ENCODE results near the gene LRP1.

The LRP1 gene
- total RNA-seq, result 8.8 reads per million, percentile 29 among the genes with 10 or more reads in this experiment

DNA sequence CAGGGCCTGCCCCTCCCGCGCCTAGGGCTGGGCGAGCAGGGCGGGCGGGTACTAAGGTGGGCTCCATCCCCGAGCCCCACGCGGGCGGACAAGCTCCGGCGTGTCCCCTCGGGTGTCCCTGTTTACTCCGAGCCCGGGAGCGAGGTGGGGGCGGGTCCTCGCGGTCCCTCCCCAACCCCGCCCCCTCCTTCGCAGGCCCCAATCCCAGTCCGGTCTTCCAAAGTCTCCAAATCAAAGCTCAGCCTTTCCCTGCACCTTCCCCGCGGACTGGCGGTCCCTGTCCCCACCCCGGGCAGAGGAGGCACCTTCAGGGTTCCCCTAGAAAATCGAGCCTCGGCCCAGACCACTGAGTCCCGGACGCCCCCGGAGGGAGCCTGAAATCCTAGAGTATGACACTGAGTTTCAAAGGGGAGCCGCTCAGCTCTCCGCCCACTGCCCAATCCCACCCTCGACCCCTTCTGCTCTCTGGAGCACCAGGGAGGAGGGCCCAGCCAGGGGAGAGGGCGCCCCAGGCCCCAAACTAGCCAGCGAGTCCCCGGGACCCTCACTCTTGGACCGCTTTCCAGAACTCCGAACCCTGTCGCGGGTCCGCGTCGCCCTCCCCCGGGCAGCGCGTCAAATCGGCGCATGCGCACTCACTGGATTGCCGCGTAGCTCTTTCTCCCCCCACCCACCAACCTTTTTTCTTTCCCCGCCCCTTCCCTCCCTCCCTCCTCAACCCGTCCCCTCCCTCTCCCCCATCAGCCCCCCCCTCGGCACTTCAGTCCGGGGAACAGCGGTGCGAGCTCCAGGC, at the start of gene LRP1:
LRP1 (plus strand) TSS at position 758 of the 793 bp plus-strand sequence. CDS start 482 bp downstream, outside the sequence.
- DNase-seq, result peak; percentile 78

DNA sequence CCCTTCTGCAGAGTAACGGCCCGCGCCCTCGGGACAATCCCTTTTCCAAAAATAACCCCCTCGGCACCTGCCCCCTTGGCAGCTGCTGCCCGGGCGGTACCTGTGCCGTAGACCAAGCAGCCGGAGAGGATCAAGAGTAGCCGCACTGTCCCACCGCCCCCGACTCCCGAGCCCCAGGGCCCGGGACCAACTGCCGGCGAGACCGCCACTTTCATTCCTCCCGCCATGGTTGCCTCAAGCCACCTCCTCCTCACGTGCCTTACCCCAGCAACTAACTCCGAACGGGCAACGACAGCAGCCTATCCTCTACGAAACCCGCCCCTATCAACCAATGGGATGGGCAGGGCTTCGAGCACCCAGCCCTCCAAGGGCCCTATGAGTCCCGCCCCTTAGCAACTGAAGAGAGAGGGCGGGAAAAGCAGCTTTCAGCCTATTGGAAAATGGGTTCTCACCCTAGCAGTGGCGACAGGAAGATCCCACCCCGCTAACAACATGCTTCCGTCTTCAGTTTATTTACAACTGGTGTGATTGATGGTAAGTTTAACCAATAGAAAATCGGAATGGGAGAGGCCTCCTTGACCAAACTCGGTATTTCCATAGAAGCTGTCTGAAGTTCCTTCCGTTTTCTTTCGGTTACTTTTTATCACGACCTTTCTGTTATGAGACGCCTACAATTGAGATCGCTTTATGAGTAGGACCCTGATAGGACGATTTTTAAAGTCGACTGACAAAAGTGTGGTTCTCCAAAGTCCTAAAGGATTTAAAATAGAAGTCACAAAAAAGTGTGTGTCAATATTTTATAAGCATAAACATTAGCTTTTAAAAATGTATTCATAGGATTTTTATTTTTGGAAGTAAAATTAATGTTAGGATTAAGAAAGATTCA, 49.5 kb upstream of the LRP1 start, which contains the start of gene NEMP1:
NEMP1 (minus strand) TSS at position 273 of the 886 bp plus-strand sequence; CDS start at position 227, 46 bp downstream.
- DNase-seq, result peak; percentile 94

DNA sequence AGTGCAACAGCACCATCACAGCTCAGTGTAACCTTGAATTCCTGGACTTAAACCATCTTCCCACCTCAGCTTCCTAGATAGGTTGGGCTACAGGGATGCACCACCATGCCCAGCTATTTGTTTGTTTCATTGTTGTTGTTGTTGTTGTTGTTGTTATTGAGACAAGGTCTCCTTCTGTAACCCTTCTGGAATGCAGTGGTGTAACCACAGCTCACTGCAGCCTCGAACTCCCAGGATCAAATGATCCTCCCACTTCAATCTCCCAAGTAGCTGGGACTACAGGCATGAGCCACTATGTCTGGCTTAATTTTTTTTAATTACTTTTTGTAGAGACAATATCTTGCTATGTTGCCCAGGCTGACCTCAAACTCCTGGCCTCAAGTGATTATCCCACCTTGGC, 48.5 kb upstream of the LRP1 start:
- DNase-seq, result no peak

DNA sequence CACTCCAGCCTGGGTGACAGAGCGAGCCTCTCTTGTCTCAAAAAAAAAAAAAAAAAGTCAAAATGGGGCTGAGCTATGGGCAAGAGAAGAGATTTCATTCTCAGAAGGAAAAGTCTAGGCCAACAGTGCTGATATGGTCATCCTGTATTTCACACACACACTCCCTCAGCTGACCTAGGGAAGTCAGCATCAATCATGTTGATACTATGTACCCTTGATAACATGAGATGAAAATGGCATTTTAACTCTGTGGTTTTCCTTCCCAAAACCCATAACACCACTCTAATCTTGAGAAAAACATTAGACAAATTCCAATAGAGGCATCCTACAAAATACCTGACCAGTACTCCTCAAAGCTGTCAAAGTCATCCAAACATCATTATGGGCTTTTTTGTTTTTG, 47.4 kb upstream of the LRP1 start:
- DNase-seq, result no peak

DNA sequence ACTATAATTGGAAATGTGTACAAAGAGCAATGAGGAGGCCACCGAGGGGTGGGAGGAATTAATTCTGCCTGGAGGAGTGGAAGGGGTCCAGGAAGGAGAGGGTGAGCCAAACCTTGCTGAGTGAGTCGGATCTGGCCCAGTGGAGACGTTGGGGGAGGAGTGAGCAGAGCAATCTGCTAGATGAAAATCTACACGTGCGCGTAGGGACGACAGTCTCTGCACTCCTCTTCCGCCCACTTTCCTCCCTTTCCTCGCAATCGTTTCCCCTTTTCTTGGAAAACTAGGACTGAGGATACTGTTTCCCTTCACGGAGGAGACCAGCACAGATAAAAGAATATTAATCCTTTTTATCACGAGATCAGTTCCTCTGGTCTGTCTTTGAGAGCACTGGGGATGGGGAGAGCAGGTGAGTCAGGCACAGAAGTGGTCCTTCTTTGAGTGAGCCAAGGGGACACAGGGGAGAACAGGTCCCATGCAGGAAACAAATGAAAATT, 42.2 kb upstream of the LRP1 start:
- no peak for DNase-seq

DNA sequence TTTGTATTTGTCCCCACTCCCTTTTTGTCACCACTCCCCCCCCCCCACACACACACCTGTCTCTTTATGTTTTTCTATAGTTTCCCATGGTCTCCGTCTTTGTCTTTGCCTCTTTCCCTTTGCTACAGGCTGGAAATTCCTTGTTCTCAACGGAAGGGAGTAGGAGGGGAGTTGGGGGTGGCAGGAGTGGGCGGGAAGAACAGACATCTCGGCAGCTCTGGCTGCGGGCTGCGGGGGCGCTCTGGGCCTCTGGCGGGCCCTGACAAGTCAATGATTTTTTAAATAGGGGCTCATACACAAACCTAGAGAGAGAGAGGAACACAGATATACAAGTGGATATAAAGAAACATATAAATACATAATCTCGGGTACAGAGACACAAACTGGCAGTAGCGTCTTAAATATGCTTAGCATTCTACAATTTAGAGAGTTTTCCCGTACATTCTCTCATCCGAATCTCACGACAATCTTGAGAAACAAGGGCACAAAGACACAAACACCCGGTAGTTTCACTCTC, 41.7 kb upstream of the LRP1 start:
- DNase-seq, result peak; percentile 33

DNA sequence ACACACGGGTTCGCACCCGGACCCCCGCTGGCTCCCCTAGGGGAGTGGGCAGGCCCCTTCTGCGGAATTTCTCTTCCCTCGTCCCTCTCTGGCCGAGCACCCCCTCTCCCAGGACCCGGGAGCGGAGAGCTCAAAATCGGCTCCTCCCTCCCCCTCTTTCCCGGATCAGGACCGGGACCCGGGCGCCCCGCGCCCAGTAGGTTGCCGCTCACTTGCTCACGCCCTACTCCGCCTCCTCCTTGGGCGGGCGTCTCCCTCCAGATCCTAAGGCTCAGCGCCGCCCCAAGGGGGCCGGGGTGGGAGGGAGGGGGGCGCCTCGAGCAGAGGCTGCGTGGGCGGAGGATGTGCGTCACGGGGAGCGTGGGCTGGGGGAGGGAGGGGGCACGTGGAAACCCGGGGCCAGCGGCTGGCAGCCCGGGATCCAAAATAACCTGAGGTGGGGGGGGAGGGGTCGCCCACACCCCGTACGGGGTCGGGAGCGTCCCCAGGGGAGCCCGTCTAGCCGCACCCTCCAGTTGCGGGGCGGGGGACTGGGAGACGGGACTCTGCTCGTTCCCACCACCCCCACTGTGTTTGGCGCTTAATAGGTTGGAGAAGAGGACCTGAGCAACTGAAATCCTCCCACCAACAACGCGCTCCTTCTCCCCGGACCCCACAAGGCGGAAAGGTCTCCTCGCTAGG, 41.1 kb upstream of the LRP1 start:
- peak; percentile 89 for DNase-seq

DNA sequence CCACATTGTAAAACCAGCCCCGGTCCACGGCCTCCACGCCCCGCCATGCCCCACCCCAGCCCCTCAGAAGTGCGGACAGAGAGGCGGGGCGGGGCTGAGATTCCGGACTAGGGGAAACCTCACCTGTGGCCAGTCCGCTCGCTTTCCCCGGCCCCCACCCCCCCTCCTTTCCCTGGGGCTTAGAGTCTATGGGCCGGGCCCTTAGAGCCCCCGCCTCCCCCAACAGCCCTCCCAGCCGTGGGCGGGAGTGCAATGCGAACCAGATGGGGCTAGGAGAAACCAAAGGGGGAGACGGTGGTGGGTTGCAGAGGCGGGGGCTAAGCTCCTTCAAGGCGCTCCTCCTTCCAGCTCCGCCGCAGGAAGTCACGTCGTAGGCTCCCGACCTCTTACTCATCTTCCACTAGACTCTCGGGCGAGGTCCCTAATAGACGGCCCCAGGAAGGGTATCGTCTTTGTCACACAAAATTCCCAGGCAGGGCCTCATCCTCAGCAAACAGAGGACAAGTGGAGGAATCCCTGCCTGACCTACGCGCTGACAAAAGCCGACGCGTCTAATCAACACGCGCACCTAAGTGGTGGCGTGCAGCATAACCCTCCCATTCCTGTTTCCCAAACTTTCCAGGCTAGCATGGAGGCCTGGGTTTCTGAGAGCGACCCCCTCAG, 40.5 kb upstream of the LRP1 start:
- peak; percentile 68 for DNase-seq

DNA sequence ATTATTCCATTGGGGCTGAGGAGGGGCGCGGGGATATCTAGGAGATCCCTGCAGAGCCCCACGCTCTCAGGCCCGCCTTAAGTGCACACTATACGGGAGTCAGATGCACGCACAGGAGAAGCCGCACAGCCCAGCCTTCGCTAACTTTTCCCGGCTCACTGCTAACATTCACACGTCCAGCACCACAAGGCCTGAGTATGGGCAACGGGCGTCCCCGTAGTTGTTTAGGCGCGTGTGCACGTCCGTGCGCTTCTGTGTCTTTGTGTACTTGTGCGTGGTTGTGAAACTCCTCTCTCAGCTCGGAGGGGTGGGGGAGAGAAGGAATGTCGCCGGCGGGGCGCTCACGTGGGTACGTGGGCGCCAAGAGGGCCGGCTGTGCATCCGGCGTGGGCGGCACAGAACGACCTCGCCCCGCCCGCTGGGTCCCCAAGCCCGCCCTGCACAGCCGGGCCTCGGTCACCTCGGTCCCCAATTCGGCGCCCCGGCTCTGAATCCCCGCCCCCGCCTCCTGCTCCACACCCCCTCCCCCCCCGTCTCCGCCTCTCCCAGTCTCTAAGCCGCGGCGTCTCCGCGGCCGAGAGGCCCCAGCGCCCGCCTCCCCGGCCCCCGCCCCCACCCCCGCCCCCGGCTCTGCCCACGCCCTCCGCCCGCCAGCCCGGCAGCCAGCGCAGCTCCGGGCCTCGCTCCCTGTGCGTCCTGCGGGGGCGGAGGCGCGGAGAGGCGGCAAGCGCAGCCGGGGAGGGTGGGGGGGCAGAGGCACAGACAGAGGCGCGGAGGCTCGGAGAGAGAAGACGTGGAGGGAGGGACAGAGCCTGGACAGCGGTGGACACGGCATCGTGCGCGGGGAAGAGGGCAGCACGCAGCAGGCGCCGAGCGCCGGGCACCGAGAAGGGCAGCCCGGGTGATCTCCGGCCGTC, 39.7 kb upstream of the LRP1 start, which contains the start of gene NAB2:
NAB2 (plus strand) TSS at position 761 of the 917 bp plus-strand sequence. CDS start 158 bp downstream, outside the sequence.
- DNase-seq, result peak; percentile 89

DNA sequence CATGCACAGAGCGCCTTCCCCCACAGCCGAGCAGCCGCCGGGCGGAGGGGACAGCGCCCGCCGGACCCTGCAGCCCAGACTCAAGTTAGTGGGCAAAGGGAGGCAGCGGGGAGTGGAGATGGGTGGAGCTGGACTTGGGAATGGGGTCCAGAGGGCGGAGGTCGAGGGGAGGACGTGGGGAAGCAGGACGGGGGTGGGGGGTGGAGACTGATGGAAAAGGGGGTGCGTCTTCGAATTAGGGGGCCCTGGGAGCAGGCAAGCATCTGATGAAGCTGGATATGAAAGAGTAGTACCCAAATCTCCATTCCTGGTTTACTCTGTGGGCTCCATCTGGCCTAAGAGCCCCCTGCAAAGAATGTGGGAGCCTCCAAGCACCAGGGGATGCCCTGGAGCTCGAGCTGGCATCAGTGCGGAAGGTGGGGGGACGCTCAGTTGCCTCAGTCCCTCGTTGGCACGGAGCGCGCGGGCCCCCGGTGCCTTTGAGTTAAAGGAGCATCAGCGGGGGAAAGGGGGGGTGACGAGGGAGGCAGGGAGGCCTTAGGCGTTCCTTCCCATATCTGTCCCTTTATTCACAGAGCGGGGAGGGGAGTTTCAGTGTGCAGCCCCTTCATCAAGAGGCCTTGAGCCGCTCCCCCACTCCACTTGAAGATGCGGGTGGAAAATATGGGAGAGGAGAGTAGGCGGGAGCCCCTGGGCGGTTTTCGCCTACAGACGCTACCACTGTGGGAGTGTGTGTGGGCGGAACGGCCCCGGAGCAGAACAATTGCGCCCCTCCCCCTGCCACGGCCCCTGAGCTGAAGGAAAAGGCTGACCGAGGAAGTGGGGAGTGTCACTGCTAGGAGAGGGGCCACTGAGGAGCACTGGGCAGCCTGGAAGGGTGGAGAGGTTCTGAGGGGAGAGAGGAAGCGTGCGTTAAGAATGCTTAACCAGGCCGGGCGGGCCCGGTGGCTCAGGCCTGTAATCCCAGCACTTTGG, 38.7 kb upstream of the LRP1 start:
- peak; percentile 25 for DNase-seq

DNA sequence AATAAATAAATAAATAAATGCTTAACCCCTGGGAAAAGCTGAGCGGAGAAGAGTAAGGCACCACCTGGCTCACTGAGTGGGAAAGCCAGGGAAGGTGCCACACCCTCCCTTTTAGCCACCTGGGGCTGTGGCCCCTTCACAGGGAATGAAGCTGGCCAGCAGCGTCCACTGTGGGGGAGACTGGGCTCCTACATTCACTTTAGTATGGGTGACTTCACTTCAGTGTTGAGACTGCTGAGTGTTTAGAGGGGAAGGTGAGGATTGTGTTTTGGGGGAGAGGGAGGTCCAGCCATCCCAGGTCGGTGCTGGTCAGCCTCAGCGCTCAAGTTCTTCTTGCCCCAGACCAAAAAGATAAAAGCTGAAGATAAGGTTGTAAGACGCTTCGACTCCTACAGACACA, 37.8 kb upstream of the LRP1 start:
- no peak for DNase-seq

DNA sequence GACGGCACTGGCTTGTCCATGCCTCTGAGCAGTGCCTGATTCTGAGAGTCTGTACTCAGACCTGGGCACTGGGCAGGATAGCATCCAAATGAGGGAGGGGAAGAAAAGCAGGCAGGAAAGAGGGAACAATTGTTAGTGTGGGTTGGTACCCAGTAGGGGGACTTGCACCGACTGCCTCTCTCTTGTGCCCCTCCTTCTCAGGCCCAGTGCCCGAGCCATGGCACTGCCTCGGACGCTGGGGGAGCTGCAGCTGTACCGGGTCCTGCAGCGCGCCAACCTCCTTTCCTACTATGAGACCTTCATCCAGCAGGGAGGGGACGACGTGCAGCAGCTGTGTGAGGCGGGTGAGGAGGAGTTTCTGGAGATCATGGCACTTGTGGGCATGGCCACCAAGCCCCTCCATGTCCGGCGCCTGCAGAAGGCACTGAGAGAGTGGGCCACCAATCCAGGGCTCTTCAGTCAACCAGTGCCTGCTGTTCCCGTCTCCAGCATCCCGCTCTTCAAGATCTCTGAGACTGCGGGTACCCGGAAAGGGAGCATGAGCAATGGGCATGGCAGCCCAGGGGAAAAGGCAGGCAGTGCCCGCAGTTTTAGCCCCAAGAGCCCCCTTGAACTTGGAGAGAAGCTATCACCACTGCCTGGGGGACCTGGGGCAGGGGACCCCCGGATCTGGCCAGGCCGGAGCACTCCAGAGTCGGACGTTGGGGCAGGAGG, 37.2 kb upstream of the LRP1 start:
- no peak for DNase-seq

DNA sequence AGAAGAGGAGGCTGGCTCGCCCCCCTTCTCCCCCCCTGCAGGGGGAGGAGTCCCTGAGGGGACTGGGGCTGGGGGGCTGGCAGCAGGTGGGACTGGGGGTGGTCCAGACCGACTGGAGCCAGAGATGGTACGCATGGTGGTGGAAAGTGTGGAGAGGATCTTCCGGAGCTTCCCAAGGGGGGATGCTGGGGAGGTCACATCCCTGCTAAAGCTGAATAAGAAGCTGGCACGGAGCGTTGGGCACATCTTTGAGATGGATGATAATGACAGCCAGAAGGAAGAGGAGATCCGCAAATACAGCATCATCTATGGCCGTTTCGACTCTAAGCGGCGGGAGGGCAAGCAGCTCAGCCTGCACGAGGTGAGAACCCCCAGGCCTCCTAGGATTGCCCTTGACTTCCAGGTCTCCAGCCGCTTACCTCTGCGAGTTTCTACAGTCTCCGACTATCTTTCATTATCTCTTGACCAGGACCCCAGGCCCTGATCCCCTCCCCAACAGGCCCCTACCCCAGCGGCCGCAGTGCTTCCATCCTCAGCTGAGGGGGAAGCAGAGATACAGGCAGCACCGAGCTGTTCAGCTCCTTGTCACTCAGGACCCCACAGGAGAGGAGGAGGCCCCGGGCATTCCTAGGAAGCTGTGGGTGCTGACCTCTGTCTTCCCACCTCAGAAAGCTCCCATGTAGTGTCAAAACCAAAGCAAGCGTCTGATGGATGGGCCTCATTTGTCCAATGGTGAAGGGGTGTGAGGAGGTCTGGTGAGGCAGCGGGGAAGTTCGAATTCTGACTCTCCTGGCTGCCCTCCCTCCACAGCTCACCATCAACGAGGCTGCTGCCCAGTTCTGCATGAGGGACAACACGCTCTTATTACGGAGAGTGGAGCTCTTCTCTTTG, 36.4 kb upstream of the LRP1 start:
- no peak for DNase-seq

DNA sequence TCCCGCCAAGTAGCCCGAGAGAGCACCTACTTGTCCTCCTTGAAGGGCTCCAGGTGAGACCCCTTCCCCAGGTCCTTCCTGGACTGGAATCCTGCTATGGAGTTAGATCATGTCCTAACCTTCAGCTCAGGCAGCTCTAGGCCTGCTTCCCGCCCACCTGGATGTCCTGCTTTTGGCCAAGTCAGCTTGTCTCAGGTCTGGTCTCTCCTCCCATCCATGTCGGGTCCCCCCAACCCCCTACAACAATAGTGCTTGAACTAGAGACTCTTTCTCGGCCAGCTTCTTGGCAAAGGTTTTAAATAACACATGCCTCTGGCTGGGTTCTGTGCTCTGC, 35.8 kb upstream of the LRP1 start:
- no peak for DNase-seq

DNA sequence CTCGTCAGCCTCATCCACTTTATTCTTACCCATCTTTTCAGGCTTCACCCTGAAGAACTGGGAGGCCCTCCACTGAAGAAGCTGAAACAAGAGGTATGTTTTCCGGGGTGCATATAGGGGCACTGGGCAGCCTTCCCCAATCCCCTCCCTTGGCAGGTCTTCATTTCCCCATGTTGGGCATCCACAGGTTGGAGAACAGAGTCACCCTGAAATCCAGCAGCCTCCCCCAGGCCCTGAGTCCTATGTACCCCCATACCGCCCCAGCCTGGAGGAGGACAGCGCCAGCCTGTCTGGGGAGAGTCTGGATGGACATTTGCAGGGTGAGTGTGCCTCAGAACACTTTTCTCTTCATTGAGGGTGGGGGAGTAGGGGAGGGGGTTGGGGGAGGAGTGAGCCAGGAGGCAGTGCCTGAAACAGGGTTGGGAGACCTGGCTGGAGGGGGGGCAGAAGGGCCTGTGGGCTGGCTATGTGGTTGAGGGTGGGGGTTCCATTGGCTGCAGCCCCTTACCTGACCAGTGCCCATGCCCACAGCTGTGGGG, 35.3 kb upstream of the LRP1 start:
- DNase-seq, result no peak

DNA sequence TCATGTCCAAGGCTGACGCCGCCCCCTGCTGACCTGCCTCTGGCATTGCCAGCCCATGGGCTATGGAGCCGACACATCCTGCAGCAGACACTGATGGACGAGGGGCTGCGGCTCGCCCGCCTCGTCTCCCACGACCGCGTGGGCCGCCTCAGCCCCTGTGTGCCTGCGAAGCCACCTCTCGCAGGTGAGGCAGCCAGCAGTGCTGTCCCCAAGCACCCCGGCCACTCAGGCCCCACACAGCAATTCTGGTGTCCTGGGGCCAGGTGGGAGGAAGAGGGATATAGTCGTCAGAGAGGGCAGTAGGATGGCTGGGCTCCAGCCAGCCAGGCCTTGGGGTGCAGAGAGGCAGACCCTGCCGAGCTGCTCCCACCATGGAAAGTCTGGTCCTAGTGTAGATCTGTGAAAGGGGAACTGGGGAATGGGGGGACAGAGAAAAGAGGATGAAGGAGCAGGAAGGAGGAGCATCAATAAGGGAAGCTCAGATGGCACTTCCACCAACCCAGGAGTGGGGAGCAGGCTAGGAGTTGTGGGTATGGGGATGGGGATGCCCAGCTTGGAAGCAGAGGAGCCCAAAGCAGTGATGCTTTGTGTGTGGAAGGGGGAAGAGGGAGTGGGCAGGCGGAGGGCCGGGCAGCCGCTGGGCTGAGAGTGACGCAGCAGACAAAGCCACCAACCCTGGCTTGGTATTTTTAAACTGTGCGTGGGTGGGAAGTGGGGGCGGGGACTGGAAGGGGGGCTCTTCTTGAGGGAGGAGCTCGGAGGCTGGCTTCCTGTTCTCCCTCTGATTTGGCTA, 34.7 kb upstream of the LRP1 start:
- DNase-seq, result peak; percentile 40

Data from effector CD4-positive, alpha-beta T cell (primary cell).